H9 (cell line): ENCODE measurements around the gene LSM3. TPM values are rescaled to one million over a fixed set of nuclear protein-coding genes. Genes with fewer than 3 reads are reported as not detected.

ENCODE experiments used
- DNase-seq: peaks from one replicate; pipeline ENCODE4 v3.0.0-alpha.2; 2017
- H2AFZ ChIP-seq: one replicate; pipeline ENCODE4 v1.6.1; 2013; ENCODE audit warnings: mild to moderate bottlenecking, low read length, control low read depth, moderate library complexity
- H2AK5ac ChIP-seq: 2 replicates; pipeline ENCODE4 v1.6.1; 2013; ENCODE audit warnings: low read length, control low read depth, mixed read lengths; ENCODE audit not compliant: insufficient read length
- H2BK120ac ChIP-seq: one replicate; pipeline ENCODE4 v1.6.1; 2013; ENCODE audit warnings: low read depth, mild to moderate bottlenecking, low read length, control low read depth, inconsistent platforms; ENCODE audit not compliant: poor library complexity, severe bottlenecking
- H2BK12ac ChIP-seq: 2 replicates; pipeline ENCODE4 v1.6.1; 2013; ENCODE audit warnings: low read length, control low read depth, mixed read lengths, low read depth; ENCODE audit not compliant: insufficient read length
- H2BK15ac ChIP-seq: 2 replicates; pipeline ENCODE4 v1.6.1; 2013; ENCODE audit warnings: low read depth, low read length, control low read depth
- H2BK20ac ChIP-seq: one replicate; pipeline ENCODE4 v1.6.1; 2013; ENCODE audit warnings: low read depth, mild to moderate bottlenecking, low read length, control low read depth, inconsistent platforms; ENCODE audit not compliant: poor library complexity, severe bottlenecking
- H2BK5ac ChIP-seq: 2 replicates; pipeline ENCODE4 v1.6.1; 2013; ENCODE audit warnings: low read length, control low read depth, mixed read lengths; ENCODE audit not compliant: insufficient read length
- H3K14ac ChIP-seq: 2 replicates; pipeline ENCODE4 v1.6.1; 2013; ENCODE audit warnings: low read length, control low read depth; ENCODE audit not compliant: insufficient read depth
- H3K18ac ChIP-seq: 2 replicates; pipeline ENCODE4 v1.6.1; 2013; ENCODE audit warnings: low read depth, mild to moderate bottlenecking, mixed read lengths, low read length, control low read depth; ENCODE audit not compliant: insufficient read length
- H3K23ac ChIP-seq: 2 replicates; pipeline ENCODE4 v1.6.1; 2013; ENCODE audit warnings: low read length, control low read depth, mixed read lengths, low read depth; ENCODE audit not compliant: insufficient read length
- H3K23me2 ChIP-seq: 2 replicates; pipeline ENCODE4 v1.6.1; 2013; ENCODE audit warnings: low read depth, mild to moderate bottlenecking, mixed read lengths, low read length, control low read depth; ENCODE audit not compliant: insufficient read length, poor library complexity, severe bottlenecking
- H3K27ac ChIP-seq: 2 replicates; pipeline ENCODE4 v1.5.1; 2013; ENCODE audit warnings: low read length, control low read depth, mixed read lengths, low read depth; ENCODE audit not compliant: insufficient read length
- H3K27me3 ChIP-seq: 2 replicates; pipeline ENCODE4 v1.6.1; 2013; ENCODE audit warnings: low read length, control low read depth, inconsistent platforms; ENCODE audit not compliant: insufficient read depth
- H3K4ac ChIP-seq: 2 replicates; pipeline ENCODE4 v1.6.1; 2013; ENCODE audit warnings: low read depth, mild to moderate bottlenecking, control low read depth, inconsistent platforms, low read length, moderate library complexity
- H3K4me1 ChIP-seq: 2 replicates; pipeline ENCODE4 v1.6.1; 2013; ENCODE audit warnings: low read length, control low read depth, inconsistent platforms; ENCODE audit not compliant: insufficient read depth
- H3K4me2 ChIP-seq: 2 replicates; pipeline ENCODE4 v1.6.1; 2013; ENCODE audit warnings: low read length, control low read depth, mixed read lengths; ENCODE audit not compliant: insufficient read length, insufficient read depth
- H3K56ac ChIP-seq: 2 replicates; pipeline ENCODE4 v1.6.1; 2013; ENCODE audit warnings: low read depth, mild to moderate bottlenecking, mixed read lengths, low read length, control low read depth; ENCODE audit not compliant: insufficient read length
- H3K79me1 ChIP-seq: 2 replicates; pipeline ENCODE4 v1.6.1; 2013; ENCODE audit warnings: low read depth, mild to moderate bottlenecking, moderate library complexity, low read length, control low read depth, inconsistent platforms; ENCODE audit not compliant: insufficient read depth, poor library complexity, severe bottlenecking
- H3K79me2 ChIP-seq: 2 replicates; pipeline ENCODE4 v1.6.1; 2013; ENCODE audit warnings: low read length, control low read depth, inconsistent platforms; ENCODE audit not compliant: insufficient read depth
- H3K9ac ChIP-seq: 2 replicates; pipeline ENCODE4 v1.6.1; 2013; ENCODE audit warnings: low read length, control low read depth, mixed read lengths; ENCODE audit not compliant: insufficient read length; ENCODE audit errors: extremely low read depth
- H3K9me3 ChIP-seq: one replicate; pipeline ENCODE4 v1.6.1; 2013; ENCODE audit warnings: low read depth, low read length, inconsistent platforms; ENCODE audit not compliant: control insufficient read depth
- H3T11ph ChIP-seq: one replicate; pipeline ENCODE4 v1.6.1; 2013; ENCODE audit warnings: mild to moderate bottlenecking, low read length, control low read depth, inconsistent platforms
- H4K20me1 ChIP-seq: one replicate; pipeline ENCODE4 v1.6.1; 2013; ENCODE audit not compliant: control insufficient read depth, insufficient read length, insufficient read depth
- H4K5ac ChIP-seq: 2 replicates; pipeline ENCODE4 v1.6.1; 2013; ENCODE audit warnings: low read depth, mild to moderate bottlenecking, mixed read lengths, low read length, control low read depth; ENCODE audit not compliant: insufficient read length
- H4K8ac ChIP-seq: replicated peaks from 2 replicates; pipeline ENCODE4 v1.6.1; 2013; ENCODE audit warnings: low read length, control low read depth, mixed read lengths, low read depth; ENCODE audit not compliant: insufficient read length
- H4K91ac ChIP-seq: 2 replicates; pipeline ENCODE4 v1.6.1; 2013; ENCODE audit warnings: low read depth, mild to moderate bottlenecking, moderate library complexity, mixed read lengths, low read length, control low read depth; ENCODE audit not compliant: insufficient read length
- H3K27ac Mint-ChIP-seq, 3 experiments: 2 replicates in 2 of 3; 3 replicates in 1 of 3; pipeline ENCODE4 v1.8.0; 2020 to 2021; ENCODE audit warnings: mixed read lengths in 3 of 3, mild to moderate bottlenecking in 1 of 3, moderate library complexity in 1 of 3
- H3K27me3 Mint-ChIP-seq: 2 replicates; pipeline ENCODE4 v1.8.0; 2021; ENCODE audit warnings: low read depth, mild to moderate bottlenecking, moderate library complexity, mixed read lengths
- H3K36me3 Mint-ChIP-seq, 3 experiments: 2 replicates in 2 of 3; 3 replicates in 1 of 3; pipeline ENCODE4 v1.8.0; 2020 to 2021; ENCODE audit warnings: low read depth in 3 of 3, mixed read lengths in 3 of 3; ENCODE audit not compliant: insufficient read depth in 1 of 3
- H3K4me1 Mint-ChIP-seq, 2 experiments: 2 replicates each; pipeline ENCODE4 v1.8.0; 2020; ENCODE audit warnings: mixed read lengths in 2 of 2
- H3K4me3 Mint-ChIP-seq, 2 experiments: 2 replicates in 1 of 2; 3 replicates in 1 of 2; pipeline ENCODE4 v1.8.0; 2020 to 2021; ENCODE audit warnings: mild to moderate bottlenecking in 2 of 2, mixed read lengths in 2 of 2, moderate library complexity in 1 of 2
- H3K9me3 Mint-ChIP-seq, 2 experiments: 2 replicates in 1 of 2; 3 replicates in 1 of 2; pipeline ENCODE4 v1.8.0; 2020; ENCODE audit warnings: mild to moderate bottlenecking in 2 of 2, mixed read lengths in 2 of 2, moderate library complexity in 1 of 2
- WGBS: extraction: QIAGEN DNeasy Blood & Tissue Kit; methylation state at CpG from one replicate; pipeline ENCODE4 v1.1.7; 2013; ENCODE audit warnings: missing lambda C conversion rate, low lambda C conversion rate, mixed read lengths; ENCODE audit not compliant: insufficient read length; ENCODE audit errors: extremely low coverage; 5-methylcytosine and 5-hydroxymethylcytosine counted together
- total RNA-seq: library from RNA; stranded (reverse); gene quantifications from 2 replicates; pipeline ENCODE4 v1.2.1, GENCODE V29; 2021
- TF ChIP-seq, protein P1 (sequence below): fragments of 200-600 bp; sonication (generic); conservative IDR thresholded peaks from 3 replicates; pipeline ENCODE4 v1.8.0; 2021; ENCODE audit warnings: antibody characterized with exemption, mild to moderate bottlenecking

LSM3 gene
- total RNA-seq, 1 experiment from 2014 or later = 24.4 TPM

DNA sequence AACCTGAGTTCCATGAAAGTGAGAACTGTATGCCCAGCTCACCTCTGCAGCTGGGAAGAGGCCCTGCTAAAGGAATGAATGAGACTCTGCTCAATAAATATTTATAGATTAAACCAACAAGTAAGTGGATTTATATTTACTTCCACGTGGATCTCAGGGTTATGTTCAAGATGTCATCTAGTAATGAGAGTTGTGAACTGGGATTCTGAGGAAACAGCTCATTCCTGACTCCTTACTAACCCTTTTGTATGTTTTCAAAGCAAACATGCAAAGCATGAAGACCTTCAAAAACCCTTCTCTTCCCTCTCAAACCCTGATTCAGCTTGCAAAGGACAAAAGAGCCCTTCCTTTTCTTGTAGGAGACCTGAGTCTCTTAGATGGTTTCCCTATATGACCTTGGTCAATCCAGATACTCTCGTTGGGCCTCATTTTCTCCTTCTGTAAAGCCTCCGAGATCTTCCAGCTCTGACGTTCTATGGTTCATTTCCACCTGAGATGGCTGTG lies 53.4 kb downstream of the LSM3 start:
- no peak overlapping the region for H4K5ac ChIP-seq
- no peak overlapping the region for H3K27ac Mint-ChIP-seq
- no peak overlapping the region for H2BK12ac ChIP-seq
- H3K14ac ChIP-seq = no peak overlapping the region
- peaks cover 2 to 11% (median 2%) of the 10 kb centered on the region in 3 experiments; a peak in 4 of 7 replicates for H3K36me3 Mint-ChIP-seq
- H4K20me1 ChIP-seq = no peaks in the 10 kb centered on the region
- peaks cover 15% of the 10 kb centered on the region for H3K27me3 Mint-ChIP-seq
- peaks cover 13 to 15% of the 10 kb centered on the region in 2 experiments for H3K4me1 Mint-ChIP-seq
- H3K4me2 ChIP-seq = no peak overlapping the region
- no peak overlapping the region for H4K8ac ChIP-seq
- no peak overlapping the region for H2BK15ac ChIP-seq
- no peak overlapping the region for H3K4ac ChIP-seq
- no peaks in the 10 kb centered on the region for H3K79me2 ChIP-seq
- no peak overlapping the region for H3K18ac ChIP-seq
- H3K23me2 ChIP-seq = no peaks in the 10 kb centered on the region
- H2AFZ ChIP-seq = no peak overlapping the region
- no peak overlapping the region for H2BK5ac ChIP-seq
- H3K9me3 ChIP-seq = peaks cover 6% of the 10 kb centered on the region
- H3K4me1 ChIP-seq = no peaks in the 10 kb centered on the region
- no peaks in the 10 kb centered on the region; the same call in 1 of the 2 replicates for H3K27me3 ChIP-seq
- no peaks in the 10 kb centered on the region for H3K79me1 ChIP-seq
- no peak overlapping the region for H3K56ac ChIP-seq
- no peak overlapping the region for H2AK5ac ChIP-seq
- DNase-seq = no peak
- no peak overlapping the region for H3K9ac ChIP-seq
- no CpG with 5 or more reads among the region's 4 CpGs for WGBS
- H4K91ac ChIP-seq = no peak overlapping the region
- H2BK20ac ChIP-seq = no peak overlapping the region
- H3K9me3 Mint-ChIP-seq = peaks cover 7 to 9% of the 10 kb centered on the region in 2 experiments
- no peak overlapping the region for H3K27ac ChIP-seq
- no peak overlapping the region for H2BK120ac ChIP-seq
- H3K23ac ChIP-seq = no peak overlapping the region
- no peak overlapping the region for H3T11ph ChIP-seq
- TF ChIP-seq, protein P1, sequence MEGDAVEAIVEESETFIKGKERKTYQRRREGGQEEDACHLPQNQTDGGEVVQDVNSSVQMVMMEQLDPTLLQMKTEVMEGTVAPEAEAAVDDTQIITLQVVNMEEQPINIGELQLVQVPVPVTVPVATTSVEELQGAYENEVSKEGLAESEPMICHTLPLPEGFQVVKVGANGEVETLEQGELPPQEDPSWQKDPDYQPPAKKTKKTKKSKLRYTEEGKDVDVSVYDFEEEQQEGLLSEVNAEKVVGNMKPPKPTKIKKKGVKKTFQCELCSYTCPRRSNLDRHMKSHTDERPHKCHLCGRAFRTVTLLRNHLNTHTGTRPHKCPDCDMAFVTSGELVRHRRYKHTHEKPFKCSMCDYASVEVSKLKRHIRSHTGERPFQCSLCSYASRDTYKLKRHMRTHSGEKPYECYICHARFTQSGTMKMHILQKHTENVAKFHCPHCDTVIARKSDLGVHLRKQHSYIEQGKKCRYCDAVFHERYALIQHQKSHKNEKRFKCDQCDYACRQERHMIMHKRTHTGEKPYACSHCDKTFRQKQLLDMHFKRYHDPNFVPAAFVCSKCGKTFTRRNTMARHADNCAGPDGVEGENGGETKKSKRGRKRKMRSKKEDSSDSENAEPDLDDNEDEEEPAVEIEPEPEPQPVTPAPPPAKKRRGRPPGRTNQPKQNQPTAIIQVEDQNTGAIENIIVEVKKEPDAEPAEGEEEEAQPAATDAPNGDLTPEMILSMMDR = no peak
- no peak overlapping the region for H3K4me3 Mint-ChIP-seq
